GM12864 (cell line): Measurements from ENCODE around the gene TMEM125.

Source experiments
- DNase-seq: peaks from one replicate; pipeline ENCODE4 v3.0.0-alpha.2; 2011; ENCODE audit warnings: low read depth
- H3K4me3 ChIP-seq: 2 replicates; pipeline ENCODE4 v1.5.1; 2011; ENCODE audit warnings: mild to moderate bottlenecking, low read depth, low read length, control low read depth
- TF ChIP-seq, protein P1 (sequence below): IDR thresholded peaks from 2 replicates; pipeline ENCODE4 v1.5.1; 2011; ENCODE audit warnings: low read depth, mild to moderate bottlenecking, moderate library complexity, low read length, control low read depth, inconsistent platforms; ENCODE audit errors: missing control alignments

Gene TMEM125

DNA sequence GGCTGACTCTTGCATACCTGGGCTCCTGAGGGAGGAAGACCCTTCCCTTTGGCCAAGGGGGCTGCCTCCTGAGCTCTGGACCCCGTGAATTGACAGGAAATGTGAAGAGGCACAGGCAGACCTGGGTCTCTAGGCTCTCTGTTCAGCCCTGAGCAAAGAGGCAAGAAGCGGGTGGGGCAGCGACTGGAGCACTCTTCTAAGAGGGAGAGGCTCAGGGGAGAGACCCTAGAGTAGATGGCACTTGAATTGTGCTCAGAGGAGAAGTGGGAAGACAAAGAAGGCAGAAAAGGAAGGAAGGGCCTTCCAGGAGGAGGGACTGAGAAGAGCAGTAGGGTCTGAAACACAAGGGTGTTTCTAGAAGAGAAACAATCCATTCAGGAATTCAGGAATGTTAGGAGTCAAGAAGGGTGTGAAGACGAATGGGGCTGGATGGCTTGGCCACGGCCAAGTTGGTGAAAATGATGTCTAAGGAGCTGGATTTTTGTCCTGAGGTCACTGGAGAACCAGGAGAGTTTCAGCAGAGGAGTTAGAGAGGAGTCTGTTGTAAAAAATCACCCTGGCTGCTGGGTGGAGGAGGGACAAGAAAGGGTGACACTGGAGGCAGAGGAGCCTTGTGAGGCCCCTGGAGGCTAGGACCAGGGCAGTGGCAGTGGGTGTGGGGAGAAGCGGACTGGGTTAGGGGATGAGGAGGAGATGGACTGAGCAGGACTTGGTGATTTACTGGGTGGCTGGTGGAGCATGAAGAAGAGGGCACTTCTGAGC lies 36.3 kb downstream of the TMEM125 start:
- TF ChIP-seq, protein P1, sequence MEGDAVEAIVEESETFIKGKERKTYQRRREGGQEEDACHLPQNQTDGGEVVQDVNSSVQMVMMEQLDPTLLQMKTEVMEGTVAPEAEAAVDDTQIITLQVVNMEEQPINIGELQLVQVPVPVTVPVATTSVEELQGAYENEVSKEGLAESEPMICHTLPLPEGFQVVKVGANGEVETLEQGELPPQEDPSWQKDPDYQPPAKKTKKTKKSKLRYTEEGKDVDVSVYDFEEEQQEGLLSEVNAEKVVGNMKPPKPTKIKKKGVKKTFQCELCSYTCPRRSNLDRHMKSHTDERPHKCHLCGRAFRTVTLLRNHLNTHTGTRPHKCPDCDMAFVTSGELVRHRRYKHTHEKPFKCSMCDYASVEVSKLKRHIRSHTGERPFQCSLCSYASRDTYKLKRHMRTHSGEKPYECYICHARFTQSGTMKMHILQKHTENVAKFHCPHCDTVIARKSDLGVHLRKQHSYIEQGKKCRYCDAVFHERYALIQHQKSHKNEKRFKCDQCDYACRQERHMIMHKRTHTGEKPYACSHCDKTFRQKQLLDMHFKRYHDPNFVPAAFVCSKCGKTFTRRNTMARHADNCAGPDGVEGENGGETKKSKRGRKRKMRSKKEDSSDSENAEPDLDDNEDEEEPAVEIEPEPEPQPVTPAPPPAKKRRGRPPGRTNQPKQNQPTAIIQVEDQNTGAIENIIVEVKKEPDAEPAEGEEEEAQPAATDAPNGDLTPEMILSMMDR = no peak
- no peak for DNase-seq

GRCh38 chr1:43306688-43307457 lies 37.1 kb downstream of the TMEM125 start:
- no peak for DNase-seq
- TF ChIP-seq, protein P1 = no peak
- H3K4me3 ChIP-seq = no peak overlapping the region

More for the DNA sequence above, 36.3 kb downstream of the TMEM125 start:
- H3K4me3 ChIP-seq = no peak overlapping the region

DNA sequence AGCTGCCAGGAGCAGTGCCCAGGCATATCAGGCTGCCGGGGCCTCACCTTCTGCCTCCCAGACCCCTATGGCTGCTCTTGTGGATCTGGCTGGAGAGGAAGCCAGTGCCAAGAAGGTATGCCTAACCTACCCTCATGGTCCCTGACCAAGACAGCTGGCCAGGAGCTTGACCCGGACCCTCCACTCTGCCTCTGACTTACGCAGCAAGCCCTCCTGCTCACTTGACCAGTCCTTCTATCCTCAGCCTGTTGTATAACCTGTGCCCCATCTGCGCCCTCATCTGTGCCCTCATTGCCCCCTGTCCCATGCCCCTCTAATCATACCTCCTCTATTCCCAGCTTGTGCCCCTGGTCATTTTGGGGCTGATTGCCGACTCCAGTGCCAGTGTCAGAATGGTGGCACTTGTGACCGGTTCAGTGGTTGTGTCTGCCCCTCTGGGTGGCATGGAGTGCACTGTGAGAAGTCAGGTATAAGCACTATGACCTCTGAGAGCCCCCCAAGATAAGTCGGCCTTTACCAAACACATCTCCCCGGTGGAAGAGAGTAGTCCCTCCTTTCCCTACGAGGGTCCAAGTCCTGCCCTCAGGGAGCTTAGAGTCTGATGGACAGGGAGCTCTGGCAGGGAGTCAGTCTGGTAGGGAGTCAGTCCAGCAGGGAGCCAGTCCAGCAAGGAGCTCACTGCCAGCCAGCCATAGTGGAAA lies 37.8 kb downstream of the TMEM125 start:
- TF ChIP-seq, protein P1 = no peak
- H3K4me3 ChIP-seq = no peak overlapping the region
- DNase-seq = no peak

GRCh38 chr1:43308635-43309404 lies 39.0 kb downstream of the TMEM125 start:
- no peak for DNase-seq
- TF ChIP-seq, protein P1 = no peak
- H3K4me3 ChIP-seq = no peak overlapping the region

DNA sequence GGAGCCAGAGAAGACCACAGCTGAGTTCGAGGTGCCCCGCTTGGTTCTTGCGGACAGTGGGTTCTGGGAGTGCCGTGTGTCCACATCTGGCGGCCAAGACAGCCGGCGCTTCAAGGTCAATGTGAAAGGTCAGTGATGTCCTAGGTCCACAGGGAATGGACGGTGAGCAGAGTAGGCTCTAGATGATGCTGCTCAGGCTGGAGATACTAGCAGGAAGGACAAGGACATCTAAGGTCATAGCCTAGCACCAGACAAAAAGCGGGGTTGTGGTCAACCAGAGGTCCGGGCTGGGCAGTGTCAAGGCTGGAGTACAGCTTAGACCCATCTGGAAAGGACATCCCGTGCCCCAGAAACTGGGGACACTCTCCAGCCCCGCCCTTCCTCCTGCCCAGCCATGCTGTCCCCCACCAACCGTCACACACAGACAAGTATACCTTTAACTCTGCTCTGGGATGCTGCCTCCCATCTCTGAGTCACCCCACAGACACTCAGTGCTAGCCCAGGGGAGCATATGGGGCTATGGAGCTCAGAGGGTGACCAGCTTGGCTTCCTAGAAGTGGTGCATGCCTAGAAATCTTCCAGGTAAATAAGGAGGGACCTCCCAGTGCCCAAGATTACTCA lies 39.7 kb downstream of the TMEM125 start:
- TF ChIP-seq, protein P1 = no peak
- H3K4me3 ChIP-seq = no peak overlapping the region
- DNase-seq = no peak

- TF ChIP-seq, protein P1 = no peak
- H3K4me3 ChIP-seq = no peak overlapping the region
- no peak for DNase-seq
Measured at GRCh38 chr1:43311521-43311920, 41.7 kb downstream of the TMEM125 start.
